Activated CD4-positive, alpha-beta T cell treated with anti-CD3 and anti-CD28 coated beads, Interleukin-2, amount 10 ng/mL, durations not matched to agents 7 days and 5 days (primary cell): ENCODE data around the gene DUSP9. TPM values are rescaled to one million over a fixed set of nuclear protein-coding genes. Genes with fewer than 3 reads are reported as not detected.

Source experiments
- CTCF ChIA-PET: fragments of 350-600 bp; sonication (Branson Sonifier 250); formaldehyde crosslinking; loops from one replicate; lab custom pipeline; 2021; ENCODE audit warnings: antibody characterized with exemption; lab: Charles Lee
- POLR2A ChIA-PET: fragments of 350-600 bp; sonication (Branson Sonifier 250); formaldehyde crosslinking; loops from one replicate; lab custom pipeline; 2021; ENCODE audit warnings: antibody characterized with exemption; lab: Charles Lee
- DNase-seq: peaks from one replicate; pipeline ENCODE4 v3.0.0-alpha.2; 2020
- H3K27ac Mint-ChIP-seq: one replicate; pipeline ENCODE4 v1.8.0; 2021; ENCODE audit warnings: mild to moderate bottlenecking, moderate library complexity, mixed read lengths
- H3K27me3 Mint-ChIP-seq: one replicate; pipeline ENCODE4 v1.8.0; 2021; ENCODE audit warnings: mixed read lengths
- H3K36me3 Mint-ChIP-seq: one replicate; pipeline ENCODE4 v1.8.0; 2021; ENCODE audit warnings: low read depth, mixed read lengths
- H3K4me1 Mint-ChIP-seq: one replicate; pipeline ENCODE4 v1.8.0; 2021; ENCODE audit warnings: mixed read lengths
- H3K4me3 Mint-ChIP-seq: one replicate; pipeline ENCODE4 v1.8.0; 2021; ENCODE audit warnings: mild to moderate bottlenecking, moderate library complexity, mixed read lengths
- H3K9me3 Mint-ChIP-seq: one replicate; pipeline ENCODE4 v1.8.0; 2021; ENCODE audit warnings: mixed read lengths
- total RNA-seq, 2 experiments: library from RNA; stranded (reverse); gene quantifications; one replicate each; pipeline ENCODE4 v1.2.3, GENCODE V29; 2021

DUSP9 gene
- total RNA-seq, 2 experiments from 2014 or later, result not detected

- no peak for DNase-seq
- Mint-ChIP-seq H3K27ac (no peak overlapping the region), H3K9me3 (no peaks in the 10 kb centered on the region), H3K4me3 (no peak overlapping the region), H3K4me1 (peaks cover 8% of the 10 kb centered on the region), H3K27me3 (peaks cover 36% of the 10 kb centered on the region), H3K36me3 (no peaks in the 10 kb centered on the region)
- ChIA-PET POLR2A (no interaction called here), CTCF (no interaction called here)
Measured at GRCh38 chrX:153642051-153642654, 4.8 kb upstream of the DUSP9 start.

DNA sequence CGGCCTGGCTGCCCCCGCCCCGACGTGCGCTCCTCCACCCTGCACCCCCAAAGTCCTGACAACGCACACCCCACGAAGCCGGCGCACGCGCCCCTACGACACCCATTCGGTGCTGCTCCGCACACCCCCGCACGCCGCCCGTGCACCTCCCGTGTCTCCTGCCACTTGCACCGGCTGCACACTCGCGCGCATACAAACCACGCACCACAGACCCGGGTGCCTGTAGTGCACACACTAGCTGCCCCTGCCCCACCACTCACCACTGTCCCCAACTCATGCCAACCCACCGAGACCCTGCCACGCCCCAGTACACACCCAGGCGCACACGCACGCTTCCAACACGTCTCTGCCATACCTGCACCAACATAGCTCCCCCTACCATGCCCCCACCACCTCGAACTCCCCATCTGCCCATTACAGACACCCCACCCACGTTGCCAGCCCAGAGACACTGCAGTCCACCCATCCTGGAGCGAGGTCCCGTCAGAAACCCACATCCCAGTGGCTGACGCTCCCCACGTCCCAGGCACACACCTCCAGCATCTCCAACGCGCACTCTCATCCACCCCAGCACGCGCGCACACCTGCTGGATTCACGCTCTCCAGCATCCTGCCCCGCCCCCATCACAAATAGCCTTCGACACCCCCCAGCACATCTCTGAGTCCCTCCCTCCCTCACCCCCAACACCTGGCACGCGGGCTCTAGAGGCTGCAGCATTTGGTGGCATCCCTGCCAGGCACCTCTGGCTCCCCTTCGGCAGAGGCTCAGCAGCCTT is 4.2 kb upstream of the DUSP9 start:
- Mint-ChIP-seq H3K36me3 (no peaks in the 10 kb centered on the region), H3K4me1 (peaks cover 8% of the 10 kb centered on the region), H3K9me3 (no peaks in the 10 kb centered on the region), H3K27me3 (peaks cover 38% of the 10 kb centered on the region), H3K4me3 (no peak overlapping the region), H3K27ac (no peak overlapping the region)
- CTCF ChIA-PET, result interaction anchor here (1.0 kb wide), 1 partner anchor 29 kb away, joined by 3 read pairs; no protein-coding TSS in a partner anchor
- DNase-seq, result no peak
- POLR2A ChIA-PET, result no interaction called here

- H3K27ac Mint-ChIP-seq, result no peak overlapping the region
- DNase-seq, result no peak
- ChIA-PET CTCF (interaction anchor here (1.0 to 1.2 kb wide), 2 partner anchors 14 to 30 kb away, joined by 3 to 5 read pairs; no protein-coding TSS in a partner anchor), POLR2A (no interaction called here)
- H3K36me3 Mint-ChIP-seq, result no peaks in the 10 kb centered on the region
- no peaks in the 10 kb centered on the region for H3K9me3 Mint-ChIP-seq
- peaks cover 43% of the 10 kb centered on the region for H3K27me3 Mint-ChIP-seq
- H3K4me1 Mint-ChIP-seq, result peaks cover 8% of the 10 kb centered on the region
- H3K4me3 Mint-ChIP-seq, result no peak overlapping the region
Measured at GRCh38 chrX:153643431-153644351, 3.3 kb upstream of the DUSP9 start.

DNA sequence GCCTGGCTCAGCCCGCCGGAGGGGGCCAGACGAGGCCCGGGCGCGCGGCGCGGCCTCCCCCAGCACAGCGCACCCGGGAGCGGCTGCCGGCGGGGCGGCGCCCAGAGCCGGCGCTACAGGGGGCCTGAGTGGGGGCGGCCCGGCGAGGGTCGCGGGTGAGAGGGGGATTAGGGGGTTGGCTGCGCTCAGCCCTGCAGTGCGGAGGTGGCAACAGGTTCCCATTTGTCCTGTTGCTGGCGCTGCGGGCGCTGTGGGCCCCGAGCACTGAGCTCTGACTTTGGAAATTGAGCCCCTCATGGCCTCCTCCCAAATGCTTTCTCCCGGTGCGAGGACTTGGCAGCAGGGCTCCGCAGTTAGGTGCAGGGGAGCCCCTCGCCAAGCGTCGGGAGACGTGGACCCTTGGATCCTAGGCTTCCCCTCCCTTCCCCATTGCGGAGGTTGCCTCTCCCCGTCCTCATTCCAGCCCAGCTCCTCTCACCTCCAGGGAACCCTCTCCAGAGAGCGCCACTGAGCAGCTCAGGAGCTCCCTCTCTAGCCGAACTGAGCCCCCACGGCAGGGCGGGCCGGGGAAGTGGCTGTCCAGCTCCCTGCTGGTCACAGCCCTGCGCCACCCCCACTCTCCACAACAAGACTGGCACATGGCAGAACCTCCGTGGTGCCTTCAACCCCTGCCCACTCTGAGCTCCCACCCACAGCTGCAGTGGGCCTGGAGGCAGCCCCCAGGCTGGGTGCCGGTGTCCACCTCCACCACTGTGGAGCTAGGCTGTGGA is 2.5 kb upstream of the DUSP9 start:
- peaks cover 45% of the 10 kb centered on the region for H3K27me3 Mint-ChIP-seq
- H3K4me3 Mint-ChIP-seq, result no peak overlapping the region
- H3K36me3 Mint-ChIP-seq, result no peaks in the 10 kb centered on the region
- peaks cover 8% of the 10 kb centered on the region for H3K4me1 Mint-ChIP-seq
- POLR2A ChIA-PET, result no interaction called here
- no peak overlapping the region for H3K27ac Mint-ChIP-seq
- DNase-seq, result no peak
- CTCF ChIA-PET, result interaction anchor here (0.7 to 2.7 kb wide), 4 partner anchors 14 to 64 kb away, joined by 3 to 8 read pairs (median 4); no protein-coding TSS in a partner anchor
- no peaks in the 10 kb centered on the region for H3K9me3 Mint-ChIP-seq

GRCh38 chrX:153645151-153645550 is 1.9 kb upstream of the DUSP9 start:
- DNase-seq, result no peak
- peaks cover 8% of the 10 kb centered on the region for H3K4me1 Mint-ChIP-seq
- POLR2A ChIA-PET, result no interaction called here
- H3K4me3 Mint-ChIP-seq, result no peak overlapping the region
- no peaks in the 10 kb centered on the region for H3K36me3 Mint-ChIP-seq
- peaks cover 45% of the 10 kb centered on the region for H3K27me3 Mint-ChIP-seq
- H3K9me3 Mint-ChIP-seq, result no peaks in the 10 kb centered on the region
- no peak overlapping the region for H3K27ac Mint-ChIP-seq
- CTCF ChIA-PET, result interaction anchor here (0.7 to 2.7 kb wide), 5 partner anchors 15 to 106 kb away, joined by 3 to 8 read pairs (median 3); no protein-coding TSS in a partner anchor

- no peak overlapping the region for H3K4me3 Mint-ChIP-seq
- peaks cover 42% of the 10 kb centered on the region for H3K27me3 Mint-ChIP-seq
- ChIA-PET POLR2A (no interaction called here), CTCF (interaction anchor here (1.2 to 2.7 kb wide), 3 partner anchors 17 to 106 kb away, joined by 3 to 8 read pairs (median 4); no protein-coding TSS in a partner anchor)
- DNase-seq, result no peak
- H3K4me1 Mint-ChIP-seq, result peaks cover 8% of the 10 kb centered on the region
- no peaks in the 10 kb centered on the region for H3K36me3 Mint-ChIP-seq
- no peak overlapping the region for H3K27ac Mint-ChIP-seq
- no peaks in the 10 kb centered on the region for H3K9me3 Mint-ChIP-seq
Measured at GRCh38 chrX:153645921-153646488, 998 bp upstream of the DUSP9 start.

DNA sequence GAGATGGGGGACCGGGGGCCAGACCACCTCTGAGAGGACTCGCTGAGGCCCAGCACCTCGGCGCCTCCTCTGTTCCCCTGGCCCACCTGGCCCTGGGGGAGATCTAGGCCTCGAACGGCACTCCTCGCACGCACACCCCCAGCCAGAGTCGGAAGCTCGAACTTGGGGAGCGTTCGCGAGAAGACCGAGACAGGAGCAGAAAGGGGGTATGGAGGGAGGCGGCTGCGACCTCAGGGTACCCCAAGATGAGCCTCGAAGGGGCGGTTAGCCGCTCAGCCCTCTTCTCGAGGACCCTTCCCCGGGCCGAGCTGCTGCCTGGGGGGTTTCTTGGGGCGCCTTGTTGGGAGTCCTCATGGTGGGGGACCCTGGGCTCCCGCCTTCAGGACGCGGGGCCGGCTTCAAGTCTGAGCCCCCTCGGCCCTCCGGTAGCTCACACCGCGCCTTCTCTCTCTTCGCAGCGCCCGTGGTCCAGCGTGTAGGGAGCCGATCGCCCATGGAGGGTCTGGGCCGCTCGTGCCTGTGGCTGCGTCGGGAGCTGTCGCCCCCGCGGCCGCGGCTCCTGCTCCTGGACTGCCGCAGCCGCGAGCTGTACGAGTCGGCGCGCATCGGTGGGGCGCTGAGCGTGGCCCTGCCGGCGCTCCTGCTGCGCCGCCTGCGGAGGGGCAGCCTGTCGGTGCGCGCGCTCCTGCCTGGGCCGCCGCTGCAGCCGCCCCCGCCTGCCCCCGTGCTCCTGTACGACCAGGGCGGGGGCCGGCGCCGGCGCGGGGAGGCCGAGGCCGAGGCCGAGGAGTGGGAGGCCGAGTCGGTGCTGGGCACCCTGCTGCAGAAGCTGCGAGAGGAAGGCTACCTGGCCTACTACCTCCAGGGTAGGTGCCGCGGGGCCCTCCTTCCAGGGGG is 706 bp downstream of the DUSP9 start:
- Mint-ChIP-seq H3K27ac (no peak overlapping the region), H3K9me3 (no peaks in the 10 kb centered on the region), H3K36me3 (no peaks in the 10 kb centered on the region), H3K4me1 (peaks cover 3% of the 10 kb centered on the region), H3K4me3 (no peak overlapping the region), H3K27me3 (peaks cover 33% of the 10 kb centered on the region)
- ChIA-PET POLR2A (no interaction called here), CTCF (interaction anchor here (1.1 to 1.4 kb wide), 3 partner anchors 20 to 92 kb away, joined by 4 to 5 read pairs (median 4); no protein-coding TSS in a partner anchor)
- no peak for DNase-seq

DNA sequence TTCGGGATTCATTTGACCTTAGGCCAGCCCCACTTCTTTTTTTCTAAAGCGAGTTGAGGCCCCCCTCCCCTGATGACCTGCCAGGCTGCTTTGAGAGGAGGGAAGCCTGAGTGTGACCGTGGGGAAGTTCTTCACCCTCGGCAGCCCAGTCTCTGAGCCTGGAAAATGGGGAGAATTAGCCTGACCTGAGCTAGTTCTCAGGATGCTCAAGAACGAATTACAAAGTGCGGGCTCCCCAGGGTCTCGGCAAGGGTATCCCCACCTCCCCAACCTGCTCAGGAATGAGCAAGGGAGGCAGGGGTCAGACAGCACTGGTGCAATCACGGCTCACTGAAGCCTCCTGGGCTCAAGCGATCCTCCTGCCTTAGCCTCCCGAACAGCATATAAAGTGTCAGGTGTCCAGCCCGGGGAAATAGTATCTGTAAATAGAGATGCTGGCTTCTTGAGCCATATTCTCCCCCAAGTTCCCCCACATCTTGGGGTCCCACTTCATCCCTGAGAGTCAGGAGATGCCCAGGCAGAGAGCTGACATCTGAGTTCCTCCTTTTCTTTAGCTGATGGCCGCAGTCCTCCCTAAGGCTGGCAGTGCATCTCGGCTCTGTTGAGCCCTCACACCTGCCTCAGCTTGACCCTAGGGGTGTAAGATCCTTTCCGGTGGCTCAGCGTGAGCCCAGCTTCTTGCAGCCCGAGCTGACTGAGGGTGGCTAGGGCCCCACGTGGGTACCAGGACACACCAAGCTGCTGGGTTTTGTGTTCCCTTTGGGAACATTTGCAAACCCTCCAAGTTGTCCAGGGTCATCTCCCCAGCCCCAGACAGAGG is 1.6 kb downstream of the DUSP9 start:
- no peak for DNase-seq
- no peak overlapping the region for H3K4me3 Mint-ChIP-seq
- H3K4me1 Mint-ChIP-seq, result no peaks in the 10 kb centered on the region
- H3K27me3 Mint-ChIP-seq, result peaks cover 28% of the 10 kb centered on the region
- ChIA-PET POLR2A (no interaction called here), CTCF (interaction anchor here (1.0 to 1.4 kb wide), 4 partner anchors 13 to 93 kb away, joined by 3 to 5 read pairs (median 4); no protein-coding TSS in a partner anchor)
- no peaks in the 10 kb centered on the region for H3K36me3 Mint-ChIP-seq
- H3K27ac Mint-ChIP-seq, result no peak overlapping the region
- no peaks in the 10 kb centered on the region for H3K9me3 Mint-ChIP-seq

GRCh38 chrX:153649178-153649914 is 2.3 kb downstream of the DUSP9 start:
- peak; percentile 37 for DNase-seq
- no peaks in the 10 kb centered on the region for H3K4me1 Mint-ChIP-seq
- CTCF ChIA-PET, result interaction anchor here (0.8 to 1.2 kb wide), 5 partner anchors 12 to 95 kb away, joined by 3 to 4 read pairs (median 4); no protein-coding TSS in a partner anchor
- H3K27me3 Mint-ChIP-seq, result peaks cover 26% of the 10 kb centered on the region
- POLR2A ChIA-PET, result no interaction called here
- no peaks in the 10 kb centered on the region for H3K9me3 Mint-ChIP-seq
- no peak overlapping the region for H3K4me3 Mint-ChIP-seq
- H3K27ac Mint-ChIP-seq, result no peak overlapping the region
- H3K36me3 Mint-ChIP-seq, result no peaks in the 10 kb centered on the region
